ENCODE results near the gene ADAMTSL1.

ADAMTSL1 gene

DNA sequence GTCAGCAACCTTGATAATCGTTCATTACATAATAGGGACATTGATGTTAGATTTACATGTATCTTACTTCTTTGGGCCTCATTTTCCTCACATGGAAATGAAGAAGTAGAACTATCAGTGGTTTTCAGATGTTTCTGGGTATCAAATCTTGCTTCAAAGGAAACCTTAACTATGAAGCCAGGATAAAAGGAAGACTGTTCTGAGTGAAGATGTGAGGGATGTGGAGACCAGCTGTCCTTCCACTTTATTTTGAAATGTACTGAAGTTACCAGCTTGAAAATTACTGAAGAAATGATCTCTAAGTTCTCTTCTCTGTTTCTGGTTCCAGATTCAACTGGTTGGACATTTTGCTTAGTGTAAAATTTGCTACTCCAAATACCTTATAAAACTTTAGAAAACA, 186.0 kb downstream of the ADAMTSL1 start:
- no peak for DNase-seq (ENCODE audit: low spot score)

DNA sequence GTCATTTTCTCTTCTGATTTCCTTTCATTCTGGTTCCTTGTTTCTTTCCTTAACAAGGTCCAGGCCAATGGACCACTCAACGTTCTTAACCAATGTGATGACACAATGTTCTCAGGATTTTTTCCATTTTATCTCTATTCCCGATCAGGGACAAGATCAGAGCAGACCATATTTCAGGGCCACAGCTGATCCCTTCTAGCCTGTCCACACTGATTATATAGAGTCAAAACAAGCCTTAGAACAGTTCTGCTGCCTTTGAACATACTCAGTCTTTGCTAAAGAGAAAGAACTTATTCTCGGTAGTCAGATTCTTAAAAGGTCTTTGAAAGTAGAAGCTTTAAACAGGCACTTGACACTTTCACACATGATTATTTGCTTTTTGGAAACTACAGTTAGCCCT, 188.4 kb downstream of the ADAMTSL1 start:
- no peak for DNase-seq (ENCODE audit: low spot score)

DNA sequence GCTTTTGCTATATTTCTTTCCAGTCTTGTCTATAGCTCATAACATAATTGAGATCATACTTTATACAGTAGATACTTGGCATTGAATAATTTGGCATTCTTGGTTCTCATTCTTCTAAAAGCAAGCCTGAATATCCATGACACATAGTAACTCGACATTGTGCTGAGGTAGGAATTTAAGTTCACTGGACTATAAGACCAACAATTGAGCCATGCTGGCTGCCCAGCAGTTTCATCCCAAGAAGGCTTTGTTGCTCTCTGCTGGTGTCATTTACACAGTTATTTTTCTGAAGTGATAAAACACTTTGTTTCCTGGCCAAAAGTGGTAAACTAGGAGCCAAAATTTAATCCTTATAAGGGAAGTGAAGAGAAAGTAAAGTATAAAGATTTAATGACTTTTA, 192.0 kb downstream of the ADAMTSL1 start:
- DNase-seq (ENCODE audit: low spot score), result no peak

DNA sequence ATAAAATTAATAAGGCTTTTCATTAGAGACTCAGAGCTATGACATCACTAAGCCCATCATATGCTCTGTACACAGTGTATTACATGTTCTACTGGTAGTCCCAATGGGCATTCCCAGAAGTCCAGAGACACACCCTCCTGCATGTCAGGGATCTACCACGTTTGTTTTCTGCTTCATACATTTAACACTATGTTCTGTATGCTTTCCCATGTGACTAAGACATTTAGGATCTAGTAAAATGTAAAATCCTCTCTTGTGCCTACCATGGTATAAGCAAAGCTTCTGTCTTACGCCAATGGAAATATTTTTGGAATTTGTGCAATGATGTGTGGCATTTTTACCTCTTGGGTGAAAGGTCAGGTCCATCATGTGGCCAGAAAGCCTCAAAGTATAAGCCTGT, 192.4 kb downstream of the ADAMTSL1 start:
- DNase-seq (ENCODE audit: low spot score), result peak; percentile 17

DNA sequence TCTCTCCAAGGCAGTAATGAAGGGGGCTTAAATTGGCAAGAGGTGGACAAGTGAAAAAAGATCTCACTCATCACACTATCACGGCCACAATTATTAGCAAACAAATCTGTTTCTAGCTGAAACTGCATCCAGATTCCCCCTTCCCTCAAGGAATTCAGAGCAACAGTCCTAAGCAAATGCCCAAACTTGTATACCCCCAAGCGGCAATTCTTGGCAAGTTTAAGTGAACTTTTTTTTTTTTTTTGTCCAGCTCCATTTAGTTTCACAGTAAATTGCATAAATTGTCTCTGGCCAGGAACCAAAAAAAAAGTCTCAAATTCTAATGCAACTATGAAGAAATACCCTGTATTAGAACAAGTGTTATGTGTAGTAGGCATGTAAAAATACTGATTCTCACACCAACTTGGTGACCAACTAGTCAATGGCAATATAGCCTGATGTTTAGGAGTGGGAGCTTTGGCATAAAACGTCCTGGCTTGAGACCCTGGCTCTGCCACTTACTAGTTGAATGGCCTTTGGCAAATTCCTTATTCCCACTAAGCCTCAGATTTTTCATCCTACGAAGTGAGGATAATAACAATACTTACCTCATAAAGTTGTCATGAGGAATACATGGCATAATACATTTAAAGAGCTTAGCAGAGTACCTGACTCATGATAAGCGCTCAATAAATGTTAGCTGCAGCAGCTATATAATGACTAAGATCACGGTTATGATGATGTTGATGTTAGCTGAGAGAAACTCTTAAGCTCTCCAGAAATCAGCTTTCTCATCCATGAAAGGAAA, 193.2 kb downstream of the ADAMTSL1 start:
- DNase-seq (ENCODE audit: low spot score), result no peak

DNA sequence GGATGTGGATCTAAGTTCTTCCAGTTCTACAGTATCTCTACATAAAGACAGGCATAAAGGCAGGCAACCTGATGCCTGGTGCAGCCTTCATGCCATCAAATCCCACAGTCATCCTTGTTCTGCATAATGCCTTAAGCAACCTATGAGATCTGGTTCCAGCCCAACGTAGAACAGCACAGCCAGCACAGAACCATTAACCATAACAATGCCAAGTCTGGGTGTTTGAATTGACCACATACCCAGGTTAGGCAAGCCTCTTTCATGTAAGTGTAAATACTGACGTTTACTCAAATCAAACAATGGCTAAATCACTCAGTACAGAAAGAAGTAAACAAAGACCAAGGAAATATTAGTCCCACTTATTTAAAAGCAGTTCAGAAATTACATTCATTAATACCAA, 195.0 kb downstream of the ADAMTSL1 start:
- no peak for DNase-seq (ENCODE audit: low spot score)

DNA sequence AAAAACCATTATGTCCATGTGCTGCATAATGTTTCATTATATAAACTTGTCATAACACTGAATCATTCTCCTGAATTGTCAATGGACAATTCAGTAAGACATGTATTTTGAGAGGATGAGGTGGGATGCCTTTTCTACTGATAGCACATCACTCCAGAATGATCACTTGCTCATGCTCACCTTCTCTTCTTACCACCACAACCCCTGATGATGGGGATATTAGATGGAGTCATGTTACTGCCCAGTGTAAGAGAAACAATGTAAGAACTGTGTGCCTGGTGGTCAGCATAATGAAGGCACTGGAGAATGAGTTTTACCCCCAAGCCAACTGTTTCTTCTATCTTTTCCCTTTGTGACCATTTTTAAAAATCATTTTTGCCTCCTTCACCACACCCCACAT, 198.8 kb downstream of the ADAMTSL1 start:
- DNase-seq (ENCODE audit: low spot score), result no peak

DNA sequence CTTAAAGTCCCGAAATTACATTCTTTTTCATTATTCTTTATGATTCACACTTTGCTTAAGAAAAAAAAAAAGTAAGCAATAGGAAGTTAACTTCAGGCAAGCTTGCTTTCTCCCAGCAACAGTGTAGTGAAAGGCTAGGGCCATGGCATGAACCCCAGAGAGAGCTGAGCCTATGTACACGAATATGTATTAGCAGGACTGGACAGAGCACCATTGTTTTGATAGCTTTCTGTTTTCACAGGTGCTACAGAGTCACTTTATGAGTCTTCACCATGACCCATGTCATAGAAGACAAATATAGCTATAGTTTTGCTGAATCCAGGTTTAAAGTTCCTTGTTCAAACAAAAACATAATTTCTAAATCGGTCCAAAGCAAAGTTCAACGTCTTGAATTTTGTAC, 199.2 kb downstream of the ADAMTSL1 start:
- no peak for DNase-seq (ENCODE audit: low spot score)

DNA sequence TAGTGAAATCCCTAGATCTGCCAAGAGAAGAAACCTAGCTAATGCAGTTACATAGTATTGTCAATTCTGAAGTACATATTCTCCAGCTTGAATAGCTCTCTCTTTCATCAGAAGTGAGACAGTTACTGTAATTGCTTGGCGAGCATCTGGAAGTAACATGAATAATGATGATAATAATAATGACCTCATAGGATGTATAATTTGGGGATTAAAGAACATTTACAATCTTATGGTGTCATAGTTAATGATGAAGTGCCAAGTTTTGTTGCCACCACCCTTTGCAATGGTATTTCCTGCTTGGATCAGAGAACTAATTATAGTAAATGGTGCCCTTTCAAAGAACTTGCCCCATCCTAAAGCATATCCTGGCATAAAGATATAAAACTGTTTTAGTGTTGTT, 201.4 kb downstream of the ADAMTSL1 start:
- no peak for DNase-seq (ENCODE audit: low spot score)

DNA sequence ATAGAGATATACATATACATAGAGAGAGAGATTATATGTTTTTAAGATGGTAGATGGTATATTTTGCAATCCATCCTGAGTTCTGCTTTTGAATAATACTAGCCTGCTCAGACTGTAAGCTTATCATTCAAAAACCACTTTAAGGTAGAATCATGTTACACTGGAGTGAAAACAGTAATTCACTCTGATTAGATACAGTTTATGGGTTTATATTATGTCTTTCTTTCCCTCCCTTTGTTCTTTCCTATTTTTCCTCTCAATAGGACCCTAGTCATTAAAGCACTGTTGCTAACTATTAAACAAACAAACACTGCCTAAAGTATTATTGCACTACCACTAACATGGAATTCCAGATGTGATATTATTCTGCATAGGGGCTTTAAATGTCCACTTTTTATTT, 202.0 kb downstream of the ADAMTSL1 start:
- no peak for DNase-seq (ENCODE audit: low spot score)

DNA sequence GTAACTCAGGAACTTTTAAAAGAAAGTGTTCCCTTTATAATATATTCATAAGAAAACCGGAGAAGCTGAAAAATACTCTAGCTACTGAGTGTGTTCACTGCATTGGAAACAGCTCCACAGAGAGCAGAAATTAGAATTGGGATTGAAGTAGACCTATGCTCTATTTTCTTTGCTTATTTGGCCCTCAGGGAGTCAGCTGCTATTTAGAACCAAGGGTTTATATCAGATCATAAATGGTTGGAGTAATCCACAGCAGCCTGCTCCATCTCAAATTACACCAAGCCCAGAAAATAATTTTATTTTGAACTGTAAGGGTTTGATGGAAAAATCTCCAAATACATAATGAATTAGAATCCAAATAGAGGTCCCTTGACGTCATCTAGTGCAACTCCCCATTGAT, 202.6 kb downstream of the ADAMTSL1 start:
- no peak for DNase-seq (ENCODE audit: low spot score)

DNA sequence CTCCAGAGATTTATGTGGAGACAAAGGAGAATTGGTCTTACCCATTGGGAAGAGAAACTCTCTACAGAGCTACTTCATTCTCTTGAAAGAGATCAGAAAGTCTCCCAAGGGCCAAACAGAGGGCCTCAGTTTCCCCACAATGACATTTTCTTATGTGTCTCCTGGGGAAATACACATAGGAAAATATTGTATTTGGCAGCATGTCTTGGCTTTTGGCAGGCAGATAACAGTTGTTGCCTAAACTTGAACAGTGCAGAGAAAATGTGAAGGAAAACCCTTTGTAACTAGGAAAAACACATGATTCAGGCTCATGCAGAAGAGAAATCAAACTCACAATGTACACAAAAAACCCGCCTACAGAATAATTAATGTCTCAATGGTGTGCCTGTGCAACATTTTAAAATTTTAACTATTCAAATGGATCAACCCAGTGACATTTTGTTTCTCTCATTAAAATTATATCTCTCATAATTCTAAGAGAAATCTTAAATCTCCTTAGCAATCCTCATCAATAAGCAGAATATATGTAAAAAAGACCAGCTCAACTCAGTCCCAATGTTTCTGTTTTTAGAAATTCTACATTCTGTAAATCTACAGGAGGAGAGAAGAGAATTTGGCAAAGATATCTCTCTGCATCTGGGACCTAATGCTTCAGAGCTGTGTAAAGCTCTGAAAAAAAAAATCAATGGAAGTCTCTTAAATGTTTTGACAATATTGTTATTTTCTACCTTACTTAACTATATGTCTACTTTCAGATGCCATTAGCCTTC, 205.1 kb downstream of the ADAMTSL1 start:
- DNase-seq (ENCODE audit: low spot score), result no peak

DNA sequence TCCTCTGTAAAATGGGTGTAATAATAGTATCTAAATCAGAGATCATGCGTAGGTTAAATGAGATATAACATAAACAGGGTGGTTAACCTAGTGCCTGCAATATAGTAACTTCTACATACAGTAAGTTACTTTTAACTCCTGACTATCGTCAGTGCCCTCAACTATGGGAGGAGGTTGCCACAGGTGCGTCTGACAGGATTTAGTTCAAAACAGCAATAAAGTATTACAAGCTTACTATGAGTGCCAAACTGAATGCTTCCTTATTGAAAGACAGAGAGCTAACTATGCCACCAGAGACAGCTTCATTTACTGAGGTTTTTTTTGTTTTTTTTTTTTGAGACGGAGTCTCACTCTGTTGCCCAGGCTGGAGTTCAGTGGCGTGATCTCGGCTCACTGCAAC, 209.0 kb downstream of the ADAMTSL1 start:
- no peak for DNase-seq (ENCODE audit: low spot score)

DNA sequence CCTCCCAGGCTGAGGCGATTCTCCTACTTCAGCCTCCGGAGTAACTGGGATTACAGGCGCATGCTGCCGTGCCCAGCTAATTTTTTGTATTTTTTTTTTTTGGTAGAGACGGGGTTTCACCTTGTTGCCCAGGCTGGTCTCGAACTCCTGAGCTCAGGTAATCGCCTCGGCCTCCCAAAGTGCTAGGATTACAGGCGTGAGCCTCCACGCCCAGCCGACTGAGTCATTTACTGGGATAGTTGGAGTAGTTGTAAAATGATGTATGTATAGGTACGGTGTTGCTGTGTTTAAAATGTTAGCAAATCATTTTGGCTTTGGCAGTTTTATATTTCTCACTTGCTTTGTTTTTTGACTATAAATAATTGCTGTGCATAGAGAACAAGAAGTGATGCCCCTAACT, 209.4 kb downstream of the ADAMTSL1 start:
- DNase-seq (ENCODE audit: low spot score), result no peak

DNA sequence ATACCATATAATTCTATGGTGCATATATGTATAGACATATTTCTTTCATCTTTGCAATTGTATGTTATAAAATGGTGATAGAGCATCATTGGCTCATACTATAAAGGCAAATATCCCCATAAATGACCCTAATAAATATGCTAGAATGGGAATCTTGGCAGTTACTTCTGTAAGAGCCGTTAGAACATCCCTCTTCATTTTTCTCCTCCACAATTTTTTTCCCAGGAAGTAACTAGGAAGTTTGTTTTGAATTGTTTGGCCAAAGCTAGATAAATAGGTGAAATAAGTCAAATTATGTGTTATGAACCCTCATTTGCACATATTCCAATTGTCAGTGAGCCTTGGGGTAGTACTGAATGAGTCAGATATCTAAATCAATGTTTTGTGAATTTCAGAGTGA, 209.9 kb downstream of the ADAMTSL1 start:
- no peak for DNase-seq (ENCODE audit: low spot score)

DNA sequence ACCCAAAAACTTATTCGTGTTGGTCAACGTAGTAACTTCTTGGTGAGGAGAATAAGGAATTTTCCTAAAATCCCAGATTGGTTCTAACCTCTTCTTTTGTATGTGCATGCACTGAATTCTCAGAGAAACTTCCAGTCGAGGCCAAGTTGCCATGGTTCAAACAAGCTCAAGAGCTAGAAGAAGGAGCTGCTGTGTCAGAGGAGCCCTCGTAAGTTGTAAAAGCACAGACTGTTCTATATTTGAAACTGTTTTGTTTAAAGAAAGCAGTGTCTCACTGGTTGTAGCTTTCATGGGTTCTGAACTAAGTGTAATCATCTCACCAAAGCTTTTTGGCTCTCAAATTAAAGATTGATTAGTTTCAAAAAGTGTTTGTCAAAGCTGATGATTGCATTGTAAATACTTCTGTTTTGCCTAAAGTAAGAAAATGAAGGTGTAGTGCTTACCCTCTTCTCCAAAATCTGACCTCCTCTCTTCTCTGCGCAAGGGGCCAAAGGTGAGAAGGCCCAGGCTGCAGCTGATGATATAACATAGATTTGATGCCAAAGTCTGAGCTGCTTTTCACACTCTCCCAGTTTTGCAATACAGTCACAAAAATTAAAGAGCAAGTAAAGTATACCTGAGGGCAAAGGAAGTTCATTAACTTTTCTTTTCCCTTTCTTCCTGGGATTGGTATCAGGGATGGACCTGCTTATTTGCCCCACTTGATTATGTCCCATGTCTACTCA, 210.8 kb downstream of the ADAMTSL1 start:
- DNase-seq (ENCODE audit: low spot score), result no peak

DNA sequence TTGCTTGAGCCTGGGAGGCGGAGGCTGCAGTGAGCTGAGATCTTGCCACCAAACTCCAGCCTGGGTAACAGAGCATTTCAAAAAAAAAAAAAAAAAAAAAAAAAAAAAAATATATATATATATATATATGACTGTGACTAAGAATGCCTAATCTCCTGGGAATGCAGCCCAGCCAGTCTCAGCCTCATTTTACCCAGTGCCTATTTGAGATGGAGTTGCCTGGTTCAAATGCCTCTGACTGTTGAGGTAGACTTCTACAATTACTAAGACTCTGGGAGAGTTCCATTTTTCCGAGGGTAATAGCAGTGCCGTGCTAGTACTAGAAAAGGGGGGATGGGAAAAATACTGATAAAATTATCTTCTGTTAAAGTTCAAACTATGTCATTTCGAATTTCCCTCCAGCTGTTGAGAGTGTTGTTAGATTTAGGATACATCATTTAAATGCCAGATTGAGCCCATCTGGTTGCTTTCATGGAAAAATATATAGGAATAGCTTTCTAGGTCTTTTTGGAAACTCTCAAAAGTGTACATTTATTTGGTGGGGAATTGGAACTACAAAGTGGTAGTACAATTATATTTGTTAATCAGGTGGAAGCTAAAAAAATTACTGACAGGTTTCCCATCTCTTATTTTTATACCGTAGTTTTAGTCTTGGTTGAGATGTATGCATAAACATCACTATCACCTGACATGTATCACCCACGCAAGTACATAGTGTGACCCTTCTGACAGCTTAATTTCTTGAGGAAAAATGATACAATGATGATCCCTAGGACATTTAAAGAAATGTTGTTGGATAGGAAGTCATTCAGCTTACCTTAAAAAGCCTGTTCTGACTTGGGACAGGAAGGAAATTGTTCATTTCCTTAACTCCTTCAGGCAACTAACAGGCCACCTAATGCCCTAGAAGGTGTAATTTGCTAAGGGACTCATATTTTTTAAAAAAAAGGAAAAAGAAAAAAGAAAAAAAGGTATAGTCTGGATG, 214.9 kb downstream of the ADAMTSL1 start:
- DNase-seq (ENCODE audit: low spot score), result no peak

DNA sequence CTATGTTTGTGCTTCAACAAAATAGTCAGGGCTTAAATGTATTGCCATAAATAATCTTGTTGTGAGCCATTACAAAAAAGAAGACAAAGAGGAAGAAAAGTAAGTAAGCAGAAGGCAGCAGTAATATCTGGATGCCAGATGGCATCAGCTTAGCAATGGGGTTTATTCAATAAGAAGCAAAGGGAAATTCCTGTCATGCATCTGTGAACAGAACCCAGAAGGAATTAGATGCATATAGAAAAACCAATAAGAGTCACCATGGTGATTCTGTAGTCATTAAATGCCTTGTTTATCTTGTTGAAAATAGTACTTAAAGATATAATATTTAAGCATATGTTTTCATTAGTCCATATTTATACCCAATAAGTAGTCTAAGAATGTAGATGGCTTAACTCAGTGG, 216.0 kb downstream of the ADAMTSL1 start:
- DNase-seq (ENCODE audit: low spot score), result peak; percentile 4

DNA sequence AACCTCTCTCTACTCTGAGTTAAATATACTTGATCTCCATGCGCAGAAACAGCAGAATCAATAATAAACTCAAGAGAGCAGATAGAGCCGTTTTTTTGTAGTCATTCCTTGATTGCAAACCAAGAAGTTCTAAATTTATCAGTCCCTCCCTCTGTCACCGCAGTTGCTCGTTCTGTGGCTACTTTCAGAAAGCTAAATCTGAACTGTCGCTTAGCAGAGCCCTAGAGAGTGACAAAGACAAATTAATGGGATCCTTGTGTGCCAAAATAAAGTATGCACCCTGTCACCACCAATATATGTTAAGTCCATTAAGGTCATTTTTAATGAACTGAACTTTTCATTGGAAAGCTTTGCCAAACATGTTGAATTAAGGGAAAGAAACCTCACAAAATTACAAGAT, 218.3 kb downstream of the ADAMTSL1 start:
- no peak for DNase-seq (ENCODE audit: low spot score)

DNA sequence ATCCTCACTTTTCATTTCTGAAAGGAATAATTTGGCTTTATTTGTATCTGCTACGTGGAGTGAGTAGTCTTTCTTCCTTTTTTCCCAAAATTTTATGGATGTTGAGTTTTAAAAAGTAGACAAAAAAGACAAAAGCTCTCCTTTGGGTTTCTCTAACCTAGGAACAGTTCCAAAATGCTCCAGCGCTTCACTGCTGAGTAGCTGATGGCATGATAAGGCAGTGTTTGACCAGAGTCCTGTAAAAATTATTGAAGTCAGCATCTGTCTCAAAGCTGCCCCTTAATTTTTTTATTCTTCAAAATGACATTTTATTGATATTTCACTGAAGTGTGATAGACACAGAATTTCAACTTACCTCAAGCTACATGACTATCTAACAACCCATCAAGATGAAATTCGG, 219.0 kb downstream of the ADAMTSL1 start:
- DNase-seq (ENCODE audit: low spot score), result no peak

DNA sequence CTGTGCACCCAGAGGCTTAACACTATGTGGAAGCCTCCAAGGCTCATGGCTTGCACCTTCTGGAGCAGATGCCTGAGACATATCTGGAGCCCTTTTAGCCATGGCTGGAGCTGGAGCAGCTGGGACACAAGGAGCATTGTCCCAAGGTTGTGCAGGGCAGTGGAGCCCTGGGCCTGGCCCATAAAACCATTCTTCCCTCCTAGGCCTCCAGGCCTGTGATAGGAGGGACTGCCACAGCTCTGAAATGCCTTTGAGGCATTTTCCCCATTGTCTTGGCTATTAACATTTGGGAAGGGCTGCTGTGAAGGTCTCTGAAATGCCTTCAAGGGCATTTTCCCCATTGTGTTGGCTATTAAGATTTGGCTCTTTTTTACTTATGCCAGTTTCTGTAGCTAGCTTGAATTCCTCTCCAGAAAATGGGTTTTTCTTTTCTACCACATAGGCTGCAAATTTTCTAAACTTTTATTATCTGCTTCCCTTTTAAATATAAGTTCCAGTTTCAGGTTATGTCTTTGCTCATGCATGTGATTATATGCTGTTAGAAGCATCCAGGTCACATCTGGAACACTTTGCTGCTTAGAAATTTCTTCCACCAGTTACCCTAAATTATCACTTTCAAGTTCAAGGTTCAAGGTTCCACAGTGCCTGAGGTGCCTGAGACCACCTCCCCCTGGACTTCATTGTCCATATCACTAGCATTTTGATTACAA, 221.2 kb downstream of the ADAMTSL1 start:
- DNase-seq (ENCODE audit: low spot score), result no peak

Data from kidney tubule cell (primary cell).